ENCODE data around the gene MEST.
"Not testable (repeated sequence)": the region's sequence is repeated elsewhere in the genome, so short reads cannot be mapped to it uniquely, and the experiment has no call there.

Gene MEST

GRCh38 chr7:130485734-130486113 is 6.2 kb upstream of the MEST start:
- no peak for DNase-seq (ENCODE audit: low read depth in 2 of 2)

GRCh38 chr7:130486114-130486953 is 5.6 kb upstream of the MEST start:
- peak; percentile 32 to 35 for DNase-seq (ENCODE audit: low read depth in 2 of 2)

- no peak for DNase-seq (ENCODE audit: low read depth in 2 of 2)
Measured at GRCh38 chr7:130486954-130487436, 4.9 kb upstream of the MEST start.

GRCh38 chr7:130488392-130489139 is 3.3 kb upstream of the MEST start:
- DNase-seq (ENCODE audit: low read depth in 2 of 2): no peak

GRCh38 chr7:130489140-130489983 is 2.5 kb upstream of the MEST start:
- no peak for DNase-seq (ENCODE audit: low read depth in 2 of 2)

GRCh38 chr7:130490311-130490791 is 1.5 kb upstream of the MEST start:
- DNase-seq (ENCODE audit: low read depth in 2 of 2): no peak

- DNase-seq (ENCODE audit: low read depth in 2 of 2): no peak
Measured at GRCh38 chr7:130490888-130491804, 739 bp upstream of the MEST start.

- DNase-seq (ENCODE audit: low read depth in 2 of 2): no peak
Measured at GRCh38 chr7:130492523-130493274, 814 bp downstream of the MEST start.

GRCh38 chr7:130493275-130493873 is 1.5 kb downstream of the MEST start:
- DNase-seq (ENCODE audit: low read depth in 2 of 2): no peak

- DNase-seq (ENCODE audit: low read depth in 2 of 2): no peak
Measured at GRCh38 chr7:130494431-130494858, 2.6 kb downstream of the MEST start.

- DNase-seq (ENCODE audit: low read depth in 2 of 2): no peak
Measured at GRCh38 chr7:130500463-130500862, 8.6 kb downstream of the MEST start.

GRCh38 chr7:130500910-130501309 is 9.0 kb downstream of the MEST start:
- DNase-seq (ENCODE audit: low read depth in 2 of 2): no peak

- DNase-seq (ENCODE audit: low read depth in 2 of 2): no peak
Measured at GRCh38 chr7:130505753-130506152, 13.9 kb downstream of the MEST start.

- DNase-seq (ENCODE audit: low read depth in 2 of 2): no peak
Measured at GRCh38 chr7:130506358-130506757, 14.5 kb downstream of the MEST start.

- DNase-seq (ENCODE audit: low read depth in 2 of 2): not testable (repeated sequence)
Measured at GRCh38 chr7:130512038-130512437, 20.2 kb downstream of the MEST start.

- DNase-seq (ENCODE audit: low read depth in 2 of 2): no peak
Measured at GRCh38 chr7:130513447-130513846, 21.6 kb downstream of the MEST start.

GRCh38 chr7:130515315-130516040 is 23.6 kb downstream of the MEST start:
- DNase-seq (ENCODE audit: low read depth in 2 of 2): no peak

GRCh38 chr7:130521258-130521951 is 29.5 kb downstream of the MEST start:
- no peak for DNase-seq (ENCODE audit: low read depth in 2 of 2)
